T-helper 1 cell (primary cell): ENCODE data around the gene TRMT11.

ENCODE experiments used
- DNase-seq, 5 donors: peaks; one replicate each; pipeline ENCODE4 v3.0.0-alpha.2; 2012 to 2020

The TRMT11 gene

GRCh38 chr6:126077810-126078776 is 91.8 kb downstream of the TRMT11 start:
- no peak for DNase-seq

GRCh38 chr6:126083875-126084274 is 97.5 kb downstream of the TRMT11 start:
- DNase-seq: no peak

GRCh38 chr6:126086560-126086959 is 100.2 kb downstream of the TRMT11 start:
- DNase-seq: no peak
